H9 (cell line): ENCODE measurements around the gene GTF3C5. TPM values are rescaled to one million over a fixed set of nuclear protein-coding genes. Genes with fewer than 3 reads are reported as not detected.
A peak's percentile ranks its signal among the peaks of the same experiment; 100 is the strongest.

Experiments used
- DNase-seq: peaks from one replicate; pipeline ENCODE4 v3.0.0-alpha.2; 2017
- H2AFZ ChIP-seq: one replicate; pipeline ENCODE4 v1.6.1; 2013; ENCODE audit warnings: mild to moderate bottlenecking, low read length, control low read depth, moderate library complexity
- H2AK5ac ChIP-seq: 2 replicates; pipeline ENCODE4 v1.6.1; 2013; ENCODE audit warnings: low read length, control low read depth, mixed read lengths; ENCODE audit not compliant: insufficient read length
- H2BK120ac ChIP-seq: one replicate; pipeline ENCODE4 v1.6.1; 2013; ENCODE audit warnings: low read depth, mild to moderate bottlenecking, low read length, control low read depth, inconsistent platforms; ENCODE audit not compliant: poor library complexity, severe bottlenecking
- H2BK12ac ChIP-seq: 2 replicates; pipeline ENCODE4 v1.6.1; 2013; ENCODE audit warnings: low read length, control low read depth, mixed read lengths, low read depth; ENCODE audit not compliant: insufficient read length
- H2BK15ac ChIP-seq: 2 replicates; pipeline ENCODE4 v1.6.1; 2013; ENCODE audit warnings: low read depth, low read length, control low read depth
- H2BK20ac ChIP-seq: one replicate; pipeline ENCODE4 v1.6.1; 2013; ENCODE audit warnings: low read depth, mild to moderate bottlenecking, low read length, control low read depth, inconsistent platforms; ENCODE audit not compliant: poor library complexity, severe bottlenecking
- H2BK5ac ChIP-seq: 2 replicates; pipeline ENCODE4 v1.6.1; 2013; ENCODE audit warnings: low read length, control low read depth, mixed read lengths; ENCODE audit not compliant: insufficient read length
- H3K14ac ChIP-seq: 2 replicates; pipeline ENCODE4 v1.6.1; 2013; ENCODE audit warnings: low read length, control low read depth; ENCODE audit not compliant: insufficient read depth
- H3K18ac ChIP-seq: 2 replicates; pipeline ENCODE4 v1.6.1; 2013; ENCODE audit warnings: low read depth, mild to moderate bottlenecking, mixed read lengths, low read length, control low read depth; ENCODE audit not compliant: insufficient read length
- H3K23ac ChIP-seq: 2 replicates; pipeline ENCODE4 v1.6.1; 2013; ENCODE audit warnings: low read length, control low read depth, mixed read lengths, low read depth; ENCODE audit not compliant: insufficient read length
- H3K23me2 ChIP-seq: 2 replicates; pipeline ENCODE4 v1.6.1; 2013; ENCODE audit warnings: low read depth, mild to moderate bottlenecking, mixed read lengths, low read length, control low read depth; ENCODE audit not compliant: insufficient read length, poor library complexity, severe bottlenecking
- H3K27ac ChIP-seq: 2 replicates; pipeline ENCODE4 v1.5.1; 2013; ENCODE audit warnings: low read length, control low read depth, mixed read lengths, low read depth; ENCODE audit not compliant: insufficient read length
- H3K27me3 ChIP-seq: 2 replicates; pipeline ENCODE4 v1.6.1; 2013; ENCODE audit warnings: low read length, control low read depth, inconsistent platforms; ENCODE audit not compliant: insufficient read depth
- H3K4ac ChIP-seq: 2 replicates; pipeline ENCODE4 v1.6.1; 2013; ENCODE audit warnings: low read depth, mild to moderate bottlenecking, control low read depth, inconsistent platforms, low read length, moderate library complexity
- H3K4me1 ChIP-seq: 2 replicates; pipeline ENCODE4 v1.6.1; 2013; ENCODE audit warnings: low read length, control low read depth, inconsistent platforms; ENCODE audit not compliant: insufficient read depth
- H3K4me2 ChIP-seq: 2 replicates; pipeline ENCODE4 v1.6.1; 2013; ENCODE audit warnings: low read length, control low read depth, mixed read lengths; ENCODE audit not compliant: insufficient read length, insufficient read depth
- H3K56ac ChIP-seq: 2 replicates; pipeline ENCODE4 v1.6.1; 2013; ENCODE audit warnings: low read depth, mild to moderate bottlenecking, mixed read lengths, low read length, control low read depth; ENCODE audit not compliant: insufficient read length
- H3K79me1 ChIP-seq: 2 replicates; pipeline ENCODE4 v1.6.1; 2013; ENCODE audit warnings: low read depth, mild to moderate bottlenecking, moderate library complexity, low read length, control low read depth, inconsistent platforms; ENCODE audit not compliant: insufficient read depth, poor library complexity, severe bottlenecking
- H3K79me2 ChIP-seq: 2 replicates; pipeline ENCODE4 v1.6.1; 2013; ENCODE audit warnings: low read length, control low read depth, inconsistent platforms; ENCODE audit not compliant: insufficient read depth
- H3K9ac ChIP-seq: 2 replicates; pipeline ENCODE4 v1.6.1; 2013; ENCODE audit warnings: low read length, control low read depth, mixed read lengths; ENCODE audit not compliant: insufficient read length; ENCODE audit errors: extremely low read depth
- H3K9me3 ChIP-seq: one replicate; pipeline ENCODE4 v1.6.1; 2013; ENCODE audit warnings: low read depth, low read length, inconsistent platforms; ENCODE audit not compliant: control insufficient read depth
- H3T11ph ChIP-seq: one replicate; pipeline ENCODE4 v1.6.1; 2013; ENCODE audit warnings: mild to moderate bottlenecking, low read length, control low read depth, inconsistent platforms
- H4K20me1 ChIP-seq: one replicate; pipeline ENCODE4 v1.6.1; 2013; ENCODE audit not compliant: control insufficient read depth, insufficient read length, insufficient read depth
- H4K5ac ChIP-seq: 2 replicates; pipeline ENCODE4 v1.6.1; 2013; ENCODE audit warnings: low read depth, mild to moderate bottlenecking, mixed read lengths, low read length, control low read depth; ENCODE audit not compliant: insufficient read length
- H4K8ac ChIP-seq: replicated peaks from 2 replicates; pipeline ENCODE4 v1.6.1; 2013; ENCODE audit warnings: low read length, control low read depth, mixed read lengths, low read depth; ENCODE audit not compliant: insufficient read length
- H4K91ac ChIP-seq: 2 replicates; pipeline ENCODE4 v1.6.1; 2013; ENCODE audit warnings: low read depth, mild to moderate bottlenecking, moderate library complexity, mixed read lengths, low read length, control low read depth; ENCODE audit not compliant: insufficient read length
- H3K27ac Mint-ChIP-seq, 3 experiments: 2 replicates in 2 of 3; 3 replicates in 1 of 3; pipeline ENCODE4 v1.8.0; 2020 to 2021; ENCODE audit warnings: mixed read lengths in 3 of 3, mild to moderate bottlenecking in 1 of 3, moderate library complexity in 1 of 3
- H3K27me3 Mint-ChIP-seq: 2 replicates; pipeline ENCODE4 v1.8.0; 2021; ENCODE audit warnings: low read depth, mild to moderate bottlenecking, moderate library complexity, mixed read lengths
- H3K36me3 Mint-ChIP-seq, 3 experiments: 2 replicates in 2 of 3; 3 replicates in 1 of 3; pipeline ENCODE4 v1.8.0; 2020 to 2021; ENCODE audit warnings: low read depth in 3 of 3, mixed read lengths in 3 of 3; ENCODE audit not compliant: insufficient read depth in 1 of 3
- H3K4me1 Mint-ChIP-seq, 2 experiments: 2 replicates each; pipeline ENCODE4 v1.8.0; 2020; ENCODE audit warnings: mixed read lengths in 2 of 2
- H3K4me3 Mint-ChIP-seq, 2 experiments: 2 replicates in 1 of 2; 3 replicates in 1 of 2; pipeline ENCODE4 v1.8.0; 2020 to 2021; ENCODE audit warnings: mild to moderate bottlenecking in 2 of 2, mixed read lengths in 2 of 2, moderate library complexity in 1 of 2
- H3K9me3 Mint-ChIP-seq, 2 experiments: 2 replicates in 1 of 2; 3 replicates in 1 of 2; pipeline ENCODE4 v1.8.0; 2020; ENCODE audit warnings: mild to moderate bottlenecking in 2 of 2, mixed read lengths in 2 of 2, moderate library complexity in 1 of 2
- WGBS: extraction: QIAGEN DNeasy Blood & Tissue Kit; methylation state at CpG from one replicate; pipeline ENCODE4 v1.1.7; 2013; ENCODE audit warnings: missing lambda C conversion rate, low lambda C conversion rate, mixed read lengths; ENCODE audit not compliant: insufficient read length; ENCODE audit errors: extremely low coverage; 5-methylcytosine and 5-hydroxymethylcytosine counted together
- total RNA-seq: library from RNA; stranded (reverse); gene quantifications from 2 replicates; pipeline ENCODE4 v1.2.1, GENCODE V29; 2021
- TF ChIP-seq, protein P1 (sequence below): fragments of 200-600 bp; sonication (generic); conservative IDR thresholded peaks from 3 replicates; pipeline ENCODE4 v1.8.0; 2021; ENCODE audit warnings: antibody characterized with exemption, mild to moderate bottlenecking

Gene GTF3C5
- total RNA-seq, 1 experiment from 2014 or later, result 88.9 TPM

GRCh38 chr9:133073086-133074014 lies 42.6 kb downstream of the GTF3C5 start:
- Mint-ChIP-seq H3K4me1 (peaks cover 4 to 7% of the 10 kb centered on the region in 2 experiments; a peak in 2 of 4 replicates), H3K9me3 (no peaks in the 10 kb centered on the region), H3K36me3 (peaks cover 3 to 6% (median 5%) of the 10 kb centered on the region in 3 experiments; a peak in 5 of 7 replicates), H3K4me3 (no peak overlapping the region), H3K27me3 (peaks cover 3% of the 10 kb centered on the region; the same call in 1 of the 2 replicates), H3K27ac (peak overlapping the region in 1 of 3 experiments; percentile 25; a peak in 2 of 7 replicates)
- no peak overlapping the region for H3K23ac ChIP-seq
- no peak overlapping the region for H2BK15ac ChIP-seq
- H3K9ac ChIP-seq, result no peak overlapping the region
- no peak overlapping the region for H2BK120ac ChIP-seq
- H3K4me2 ChIP-seq, result no peak overlapping the region
- no CpG with 5 or more reads among the region's 12 CpGs for WGBS
- no peaks in the 10 kb centered on the region for H3K79me1 ChIP-seq
- H2AFZ ChIP-seq, result no peak overlapping the region
- H3K14ac ChIP-seq, result no peak overlapping the region
- no peak overlapping the region for H2BK20ac ChIP-seq
- no peaks in the 10 kb centered on the region for H3K4me1 ChIP-seq
- H2BK12ac ChIP-seq, result no peak overlapping the region
- no peaks in the 10 kb centered on the region for H3K9me3 ChIP-seq
- TF ChIP-seq, protein P1, sequence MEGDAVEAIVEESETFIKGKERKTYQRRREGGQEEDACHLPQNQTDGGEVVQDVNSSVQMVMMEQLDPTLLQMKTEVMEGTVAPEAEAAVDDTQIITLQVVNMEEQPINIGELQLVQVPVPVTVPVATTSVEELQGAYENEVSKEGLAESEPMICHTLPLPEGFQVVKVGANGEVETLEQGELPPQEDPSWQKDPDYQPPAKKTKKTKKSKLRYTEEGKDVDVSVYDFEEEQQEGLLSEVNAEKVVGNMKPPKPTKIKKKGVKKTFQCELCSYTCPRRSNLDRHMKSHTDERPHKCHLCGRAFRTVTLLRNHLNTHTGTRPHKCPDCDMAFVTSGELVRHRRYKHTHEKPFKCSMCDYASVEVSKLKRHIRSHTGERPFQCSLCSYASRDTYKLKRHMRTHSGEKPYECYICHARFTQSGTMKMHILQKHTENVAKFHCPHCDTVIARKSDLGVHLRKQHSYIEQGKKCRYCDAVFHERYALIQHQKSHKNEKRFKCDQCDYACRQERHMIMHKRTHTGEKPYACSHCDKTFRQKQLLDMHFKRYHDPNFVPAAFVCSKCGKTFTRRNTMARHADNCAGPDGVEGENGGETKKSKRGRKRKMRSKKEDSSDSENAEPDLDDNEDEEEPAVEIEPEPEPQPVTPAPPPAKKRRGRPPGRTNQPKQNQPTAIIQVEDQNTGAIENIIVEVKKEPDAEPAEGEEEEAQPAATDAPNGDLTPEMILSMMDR, result no peak
- H3K79me2 ChIP-seq, result no peaks in the 10 kb centered on the region
- DNase-seq, result no peak
- H3T11ph ChIP-seq, result no peak overlapping the region
- no peak overlapping the region for H3K4ac ChIP-seq
- no peak overlapping the region for H4K8ac ChIP-seq
- H4K91ac ChIP-seq, result no peak overlapping the region
- H4K20me1 ChIP-seq, result no peaks in the 10 kb centered on the region
- H3K56ac ChIP-seq, result no peak overlapping the region
- H3K18ac ChIP-seq, result no peak overlapping the region
- H3K23me2 ChIP-seq, result no peaks in the 10 kb centered on the region
- H4K5ac ChIP-seq, result no peak overlapping the region
- no peak overlapping the region for H2AK5ac ChIP-seq
- no peaks in the 10 kb centered on the region for H3K27me3 ChIP-seq
- H2BK5ac ChIP-seq, result no peak overlapping the region
- no peak overlapping the region for H3K27ac ChIP-seq
